ENCODE data around the gene DMRTA1. TPM values are rescaled to one million over a fixed set of nuclear protein-coding genes. Genes with fewer than 3 reads are reported as not detected.
"Not testable (repeated sequence)": the region's sequence is repeated elsewhere in the genome, so short reads cannot be mapped to it uniquely, and the experiment has no call there.

Gene DMRTA1
- total RNA-seq, 4 donors from 2014 or later: 3.9 to 4.7 (median 4.5) TPM

GRCh38 chr9:22433691-22434090, 12.9 kb upstream of the DMRTA1 start:
- intact Hi-C loops (cut with DNase I): no loop called here
- Histone ChIP-seq H3K4me1 (no peaks in the 10 kb centered on the region), H3K9me3 (no peaks in the 10 kb centered on the region), H3K27ac (no peak overlapping the region), H3K4me3 (replicated peaks in 1 of 3) (no peak overlapping the region), H3K36me3 (no peaks in the 10 kb centered on the region), H3K27me3 (no peaks in the 10 kb centered on the region)
- TF ChIP-seq POLR2A (IDR thresholded peaks at IDR 0.05) (no peak), CTCF (IDR thresholded peaks at IDR 0.05) (no peak)
- DNase-seq: no peak
- 85 to 87% methylated on average over 9 to 15 of the region's 15 CpGs for WGBS, 2 donors

GRCh38 chr9:22435252-22435651, 11.4 kb upstream of the DMRTA1 start:
- DNase-seq; H3K4me1 ChIP-seq; H3K27me3 ChIP-seq; H3K27ac ChIP-seq; H3K4me3 ChIP-seq (replicated peaks in 1 of 3); intact Hi-C loops (cut with DNase I); H3K9me3 ChIP-seq; H3K36me3 ChIP-seq: not testable (repeated sequence)
- WGBS, 2 donors: 56 to 74% methylated on average over 3 of the region's 3 CpGs

- H3K27ac ChIP-seq; H3K36me3 ChIP-seq; DNase-seq; H3K4me3 ChIP-seq (replicated peaks in 1 of 3); intact Hi-C loops (cut with DNase I); H3K4me1 ChIP-seq; H3K9me3 ChIP-seq; H3K27me3 ChIP-seq: not testable (repeated sequence)
- WGBS, 2 donors: 79 to 85% methylated on average over 8 of the region's 8 CpGs
Measured at GRCh38 chr9:22437461-22438067, 9.1 kb upstream of the DMRTA1 start.

- 76 to 97% methylated on average over 6 of the region's 16 CpGs for WGBS, 2 donors
- Histone ChIP-seq H3K27me3 (no peaks in the 10 kb centered on the region), H3K4me3 (replicated peaks in 1 of 3) (no peak overlapping the region), H3K36me3 (no peaks in the 10 kb centered on the region), H3K27ac (no peak overlapping the region), H3K4me1 (no peaks in the 10 kb centered on the region), H3K9me3 (no peaks in the 10 kb centered on the region)
- intact Hi-C loops (cut with DNase I): no loop called here
- TF ChIP-seq POLR2A (IDR thresholded peaks at IDR 0.05) (no peak), CTCF (IDR thresholded peaks at IDR 0.05) (no peak)
- no peak for DNase-seq
Measured at GRCh38 chr9:22440841-22441240, 5.8 kb upstream of the DMRTA1 start.

- TF ChIP-seq POLR2A (IDR thresholded peaks at IDR 0.05) (peak in 1 of 2 donors; percentile 71), CTCF (IDR thresholded peaks at IDR 0.05) (peak in 1 of 6 experiments; percentile 9)
- Histone ChIP-seq H3K9me3 (no peaks in the 10 kb centered on the region), H3K4me1 (peaks cover 5 to 7% of the 10 kb centered on the region in 2 donors), H3K27ac (peak overlapping the region; percentile 89 to 98 (median 94)), H3K36me3 (no peaks in the 10 kb centered on the region), H3K4me3 (replicated peaks in 1 of 3) (peak overlapping the region; percentile 48 to 88 (median 76)), H3K27me3 (no peaks in the 10 kb centered on the region)
- intact Hi-C loops (cut with DNase I): no loop called here
- 0% methylated on average over 13 of the region's 70 CpGs; no CpG with 5 or more reads in 1 of the 2 donors for WGBS, 2 donors
- DNase-seq: peak; percentile 72 to 73
Measured at GRCh38 chr9:22446950-22447617, 460 bp downstream of the DMRTA1 start.

- no peak for DNase-seq
- Histone ChIP-seq H3K36me3 (no peaks in the 10 kb centered on the region), H3K9me3 (no peaks in the 10 kb centered on the region), H3K4me3 (replicated peaks in 1 of 3) (peak overlapping the region; percentile 48 to 88 (median 76)), H3K4me1 (peaks cover 5 to 7% of the 10 kb centered on the region in 2 donors), H3K27me3 (no peaks in the 10 kb centered on the region), H3K27ac (peak overlapping the region; percentile 89 to 98 (median 94))
- 15 to 16% methylated on average over 16 to 17 of the region's 17 CpGs for WGBS, 2 donors
- TF ChIP-seq CTCF (IDR thresholded peaks at IDR 0.05) (no peak), POLR2A (IDR thresholded peaks at IDR 0.05) (no peak)
- intact Hi-C loops (cut with DNase I): no loop called here
Measured at GRCh38 chr9:22447618-22448305, 1.1 kb downstream of the DMRTA1 start.
